Neural cell (in vitro differentiated cells): ENCODE data around the gene COMMD2.

Experiments
- EZH2 ChIP-seq: fragments of 200-600, 300-800 bp; shearing (Covaris generic), sonication (generic); IDR thresholded peaks from 2 replicates; pipeline ENCODE4 v1.6.1; 2014; ENCODE audit warnings: antibody characterized with exemption, low read length, borderline replicate concordance, mild to moderate bottlenecking; ENCODE audit not compliant: insufficient read depth, poor library complexity, severe bottlenecking
- MXI1 ChIP-seq: fragments of 450-650 bp; conservative IDR thresholded peaks from 2 replicates; pipeline ENCODE4 v1.6.1; 2014; ENCODE audit warnings: antibody characterized with exemption, mild to moderate bottlenecking; ENCODE audit not compliant: poor library complexity, severe bottlenecking
- TF ChIP-seq, protein P1 (sequence below): fragments of 450-650 bp; IDR thresholded peaks from 2 replicates; pipeline ENCODE4 v1.5.1; 2014; ENCODE audit warnings: antibody characterized with exemption, mild to moderate bottlenecking, moderate library complexity; ENCODE audit not compliant: poor library complexity, severe bottlenecking

GRCh38 chr3:149764302-149764701, 12.0 kb upstream of the COMMD2 start:
- TF ChIP-seq, protein P1, sequence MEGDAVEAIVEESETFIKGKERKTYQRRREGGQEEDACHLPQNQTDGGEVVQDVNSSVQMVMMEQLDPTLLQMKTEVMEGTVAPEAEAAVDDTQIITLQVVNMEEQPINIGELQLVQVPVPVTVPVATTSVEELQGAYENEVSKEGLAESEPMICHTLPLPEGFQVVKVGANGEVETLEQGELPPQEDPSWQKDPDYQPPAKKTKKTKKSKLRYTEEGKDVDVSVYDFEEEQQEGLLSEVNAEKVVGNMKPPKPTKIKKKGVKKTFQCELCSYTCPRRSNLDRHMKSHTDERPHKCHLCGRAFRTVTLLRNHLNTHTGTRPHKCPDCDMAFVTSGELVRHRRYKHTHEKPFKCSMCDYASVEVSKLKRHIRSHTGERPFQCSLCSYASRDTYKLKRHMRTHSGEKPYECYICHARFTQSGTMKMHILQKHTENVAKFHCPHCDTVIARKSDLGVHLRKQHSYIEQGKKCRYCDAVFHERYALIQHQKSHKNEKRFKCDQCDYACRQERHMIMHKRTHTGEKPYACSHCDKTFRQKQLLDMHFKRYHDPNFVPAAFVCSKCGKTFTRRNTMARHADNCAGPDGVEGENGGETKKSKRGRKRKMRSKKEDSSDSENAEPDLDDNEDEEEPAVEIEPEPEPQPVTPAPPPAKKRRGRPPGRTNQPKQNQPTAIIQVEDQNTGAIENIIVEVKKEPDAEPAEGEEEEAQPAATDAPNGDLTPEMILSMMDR = no peak
- no peak for TF ChIP-seq EZH2
- TF ChIP-seq MXI1 = no peak
